HUES48 (cell line): ENCODE data around the gene SLC44A3.

Experiments
- H3K27ac ChIP-seq: one replicate; pipeline ENCODE4 v1.7.0; 2013; ENCODE audit warnings: low read depth, low read length, inconsistent platforms
- H3K27me3 ChIP-seq: 2 replicates; pipeline ENCODE4 v1.6.1; 2013; ENCODE audit warnings: mild to moderate bottlenecking, low read length; ENCODE audit not compliant: control insufficient read depth, insufficient read depth
- H3K36me3 ChIP-seq: 2 replicates; pipeline ENCODE4 v1.6.1; 2013; ENCODE audit warnings: low read length; ENCODE audit not compliant: control insufficient read depth, insufficient read depth
- H3K4me1 ChIP-seq: 2 replicates; pipeline ENCODE4 v1.6.1; 2013; ENCODE audit warnings: mild to moderate bottlenecking, low read length; ENCODE audit not compliant: control insufficient read depth, insufficient read depth
- H3K4me3 ChIP-seq: 2 replicates; pipeline ENCODE4 v1.5.1; 2013; ENCODE audit warnings: mild to moderate bottlenecking, low read depth, low read length
- H3K9ac ChIP-seq: 2 replicates; pipeline ENCODE4 v1.6.1; 2013; ENCODE audit warnings: mild to moderate bottlenecking, low read depth, low read length, moderate library complexity
- H3K9me3 ChIP-seq: 2 replicates; pipeline ENCODE4 v1.6.1; 2013; ENCODE audit warnings: low read length; ENCODE audit not compliant: control insufficient read depth, insufficient read depth

Gene SLC44A3

DNA sequence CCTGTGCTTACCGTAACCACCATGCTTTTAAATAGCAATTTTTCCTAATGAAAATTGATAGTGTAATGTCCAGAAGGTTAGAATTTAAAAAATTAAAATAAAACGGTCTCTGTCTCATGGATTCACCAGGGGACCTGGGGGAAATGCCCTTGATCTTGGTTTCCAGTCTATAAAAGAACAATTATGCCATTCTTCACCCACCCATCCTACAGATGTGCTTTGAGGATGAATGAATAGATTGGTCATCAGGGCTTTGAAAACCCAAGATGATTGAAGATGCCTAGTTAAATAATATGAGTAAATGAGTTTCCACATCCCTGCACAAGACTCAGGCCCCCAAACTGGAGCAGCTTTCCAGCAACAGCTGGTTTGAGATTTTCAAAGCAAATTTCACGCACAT is 68.0 kb downstream of the SLC44A3 start:
- Histone ChIP-seq H3K36me3 (no peaks in the 10 kb centered on the region), H3K9ac (no peak overlapping the region), H3K9me3 (no peaks in the 10 kb centered on the region), H3K27me3 (no peaks in the 10 kb centered on the region), H3K4me3 (no peak overlapping the region), H3K4me1 (peaks cover 48% of the 10 kb centered on the region), H3K27ac (peak overlapping the region; percentile 62)

DNA sequence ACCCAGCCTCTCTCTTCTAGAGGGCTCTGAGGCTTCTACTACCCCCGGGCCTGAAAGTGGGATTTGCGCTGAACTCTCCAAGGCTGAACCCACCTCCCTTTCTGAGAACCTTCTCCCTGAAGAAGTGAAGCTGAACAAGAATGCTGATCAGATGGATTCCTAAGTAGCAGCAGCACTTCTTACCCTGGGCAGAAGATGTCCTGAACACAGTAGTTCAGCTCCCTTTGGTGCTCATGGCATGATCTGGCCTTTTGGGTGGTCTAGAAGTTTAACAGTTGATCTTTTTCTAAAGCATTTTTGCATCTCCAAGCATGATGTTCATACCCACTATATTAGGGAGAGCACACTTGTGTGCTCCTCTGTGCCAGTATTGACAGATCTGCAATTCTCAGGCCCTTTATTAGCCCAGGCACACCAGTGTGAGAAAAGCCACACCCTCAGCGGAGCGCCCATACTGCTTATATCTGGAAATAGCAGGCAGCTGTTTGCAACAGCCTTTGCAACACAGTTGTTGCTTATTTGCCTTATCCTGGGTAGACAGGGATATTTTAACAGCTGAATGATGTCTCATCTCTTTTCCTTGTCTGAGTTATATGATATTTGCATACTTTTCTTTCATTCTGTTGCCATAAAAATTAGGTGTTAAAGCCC is 72.6 kb downstream of the SLC44A3 start:
- Histone ChIP-seq H3K9me3 (no peaks in the 10 kb centered on the region), H3K9ac (no peak overlapping the region), H3K27me3 (no peaks in the 10 kb centered on the region), H3K27ac (no peak overlapping the region), H3K4me1 (peaks cover 17% of the 10 kb centered on the region), H3K36me3 (peaks cover 26% of the 10 kb centered on the region), H3K4me3 (no peak overlapping the region)

DNA sequence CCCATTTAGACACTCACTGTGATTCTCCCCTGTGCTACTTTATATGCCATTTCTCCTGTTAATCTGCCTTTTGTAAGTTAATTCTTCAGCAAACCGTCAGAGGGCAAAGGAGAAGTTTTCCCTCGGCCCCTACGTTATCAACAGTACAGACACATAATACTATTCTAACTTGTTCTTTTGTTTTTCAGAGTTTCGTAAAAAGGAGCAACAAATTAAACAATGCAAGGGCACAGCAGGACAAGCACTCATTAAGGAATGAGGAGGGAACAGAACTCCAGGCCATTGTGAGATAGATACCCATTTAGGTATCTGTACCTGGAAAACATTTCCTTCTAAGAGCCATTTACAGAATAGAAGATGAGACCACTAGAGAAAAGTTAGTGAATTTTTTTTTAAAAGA is 74.5 kb downstream of the SLC44A3 start:
- peaks cover 45% of the 10 kb centered on the region for H3K36me3 ChIP-seq

DNA sequence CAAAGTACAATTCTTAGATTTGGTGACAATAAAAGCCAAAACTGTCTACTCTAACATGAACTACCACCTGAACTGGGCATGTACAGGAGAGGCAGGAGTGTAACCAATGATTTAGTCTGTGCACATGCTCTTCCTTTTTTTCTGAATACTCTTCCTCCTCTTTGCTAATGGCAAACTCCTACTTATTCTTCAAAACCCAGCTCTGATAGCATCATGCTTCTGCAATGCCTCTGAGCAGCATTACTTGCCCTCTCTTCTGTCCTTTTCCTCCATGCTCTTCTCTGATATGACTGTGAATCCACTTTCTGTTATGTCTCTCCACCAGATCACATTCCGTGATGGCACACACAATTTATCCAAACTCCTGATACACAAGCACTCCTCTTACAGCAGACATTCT is 75.4 kb downstream of the SLC44A3 start:
- H3K9me3 ChIP-seq, result no peaks in the 10 kb centered on the region
- peaks cover 54% of the 10 kb centered on the region for H3K36me3 ChIP-seq
- H3K4me1 ChIP-seq, result peaks cover 4% of the 10 kb centered on the region
- no peak overlapping the region for H3K9ac ChIP-seq
- H3K27me3 ChIP-seq, result no peaks in the 10 kb centered on the region
- no peak overlapping the region for H3K4me3 ChIP-seq
- no peak overlapping the region for H3K27ac ChIP-seq

More for the DNA sequence above, 74.5 kb downstream of the SLC44A3 start:
- Histone ChIP-seq H3K27ac (peak overlapping the region; percentile 4), H3K9ac (no peak overlapping the region), H3K4me3 (no peak overlapping the region), H3K27me3 (no peaks in the 10 kb centered on the region), H3K9me3 (no peaks in the 10 kb centered on the region), H3K4me1 (peaks cover 4% of the 10 kb centered on the region)

DNA sequence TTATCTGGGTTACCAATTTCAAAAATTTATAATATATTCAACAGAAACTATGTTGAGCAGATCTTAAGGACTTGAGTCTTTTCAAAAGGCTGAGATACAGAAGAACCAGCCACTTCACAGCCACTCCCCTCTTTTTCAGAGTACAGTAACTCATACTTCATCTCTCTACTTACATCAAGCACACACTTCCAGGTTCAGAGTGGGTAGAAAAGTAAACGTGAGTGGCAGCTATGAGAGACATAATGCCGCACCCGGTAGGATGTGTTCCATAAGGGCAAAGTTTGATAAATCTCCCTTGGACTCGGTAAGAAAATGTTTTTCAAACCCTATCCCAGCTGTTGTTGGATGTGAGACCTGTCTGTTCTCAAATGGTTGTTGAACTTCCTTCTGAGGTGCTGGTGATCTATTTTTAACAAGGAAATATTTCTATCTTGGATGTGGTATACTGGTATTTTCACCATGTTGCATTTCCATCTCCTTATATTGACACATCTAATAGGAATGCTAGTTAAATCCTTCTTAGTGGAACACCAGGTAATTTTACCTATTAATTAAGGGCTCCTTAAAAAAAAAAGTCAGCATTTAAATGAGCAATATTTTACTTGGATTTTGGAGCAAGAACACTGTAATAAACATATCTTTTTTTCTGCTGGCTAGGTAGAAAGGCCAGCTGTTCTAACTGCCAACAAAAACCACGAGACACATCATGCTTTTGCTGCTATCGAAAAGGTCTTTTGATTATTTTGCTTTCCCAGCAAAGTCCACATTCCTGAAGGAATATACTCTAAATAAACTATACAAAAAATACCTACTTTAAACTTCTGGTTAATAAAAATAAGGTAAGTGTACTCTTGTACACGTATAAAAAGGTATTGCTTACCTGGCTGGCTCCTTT is 78.6 kb downstream of the SLC44A3 start:
- peaks cover 7% of the 10 kb centered on the region for H3K4me1 ChIP-seq
- peaks cover 85% of the 10 kb centered on the region for H3K36me3 ChIP-seq
- no peak overlapping the region for H3K27ac ChIP-seq

DNA sequence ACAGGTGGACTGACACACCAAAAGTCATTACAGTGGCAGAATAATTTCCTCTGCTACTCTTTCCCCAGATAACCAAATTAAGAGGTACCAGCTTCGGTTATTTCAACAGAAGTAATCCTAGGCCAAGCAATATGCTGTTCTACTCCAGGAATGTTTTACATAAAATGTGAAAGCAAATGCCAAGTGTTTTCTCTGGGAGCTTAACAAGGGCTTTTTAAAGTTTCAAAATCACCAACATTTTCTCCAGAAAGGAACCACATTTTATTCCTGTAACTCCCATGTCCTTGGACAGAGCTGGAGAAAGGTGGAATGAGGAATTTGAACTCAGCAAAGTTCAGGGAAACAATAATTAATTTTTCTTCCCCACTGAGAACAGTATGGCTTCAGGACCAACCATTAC is 79.6 kb downstream of the SLC44A3 start:
- Histone ChIP-seq H3K4me3 (no peak overlapping the region), H3K36me3 (peaks cover 86% of the 10 kb centered on the region), H3K27me3 (no peaks in the 10 kb centered on the region), H3K27ac (no peak overlapping the region), H3K9me3 (no peaks in the 10 kb centered on the region), H3K4me1 (peaks cover 7% of the 10 kb centered on the region), H3K9ac (no peak overlapping the region)

More for the DNA sequence above, 78.6 kb downstream of the SLC44A3 start:
- Histone ChIP-seq H3K9me3 (no peaks in the 10 kb centered on the region), H3K4me3 (no peak overlapping the region), H3K27me3 (no peaks in the 10 kb centered on the region), H3K9ac (no peak overlapping the region)

DNA sequence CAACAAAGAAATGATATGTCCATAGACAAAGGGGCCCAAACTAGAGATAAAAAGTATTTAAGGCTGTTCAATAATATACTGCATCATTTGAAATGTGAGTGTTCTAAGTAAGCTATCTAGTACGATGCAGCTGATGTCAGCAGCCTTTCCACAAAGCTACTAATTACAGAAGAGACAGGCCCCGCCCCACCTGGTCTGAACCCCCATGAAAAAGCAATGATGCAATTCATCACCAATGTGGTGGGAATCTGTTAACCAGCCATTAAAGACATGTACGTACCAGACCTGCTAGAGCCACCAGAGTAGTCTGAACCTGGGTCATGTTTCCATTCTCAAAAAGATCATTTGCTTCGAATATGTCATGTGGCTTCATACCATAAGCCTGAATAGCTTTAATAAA is 81.7 kb downstream of the SLC44A3 start:
- Histone ChIP-seq H3K4me1 (peaks cover 4% of the 10 kb centered on the region; the same call in 1 of the 2 replicates), H3K27me3 (no peaks in the 10 kb centered on the region), H3K4me3 (no peak overlapping the region), H3K9ac (no peak overlapping the region), H3K9me3 (no peaks in the 10 kb centered on the region), H3K36me3 (peaks cover 69% of the 10 kb centered on the region), H3K27ac (no peak overlapping the region)

DNA sequence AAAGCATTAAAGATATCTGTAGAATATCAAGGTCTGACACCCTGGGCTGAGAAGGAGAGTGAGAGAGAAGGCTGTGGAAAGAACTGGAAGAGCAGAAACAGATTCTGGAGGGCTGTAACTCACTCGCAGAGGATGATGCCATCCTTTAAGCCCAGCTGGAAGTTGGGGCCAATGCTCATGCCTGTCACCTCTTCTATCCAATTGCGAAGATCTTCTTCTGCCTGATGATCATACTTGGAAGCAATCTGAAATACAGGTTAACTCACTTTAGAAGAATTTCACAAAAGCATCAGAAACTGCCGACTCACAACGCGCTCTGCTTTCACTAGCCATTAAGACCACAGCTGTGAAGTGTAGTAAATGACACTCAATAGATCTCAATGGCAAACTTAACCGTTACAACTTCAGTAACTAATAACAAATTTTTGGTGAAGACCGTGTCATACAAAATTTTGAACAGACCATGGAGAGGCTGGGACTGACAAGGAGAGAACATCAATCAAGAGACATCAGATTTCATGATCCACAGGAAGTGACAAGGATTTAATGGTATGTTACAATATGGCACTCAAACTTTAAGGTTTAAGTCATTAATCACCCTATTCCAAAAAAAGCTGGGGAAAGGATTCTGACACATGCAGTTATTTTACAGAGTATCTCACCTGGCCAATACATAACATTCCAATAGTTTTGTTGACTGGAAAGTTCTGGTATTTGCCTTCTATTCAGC is 83.3 kb downstream of the SLC44A3 start:
- no peaks in the 10 kb centered on the region for H3K9me3 ChIP-seq
- H3K27me3 ChIP-seq, result no peaks in the 10 kb centered on the region
- H3K27ac ChIP-seq, result peak overlapping the region; percentile 31
- H3K36me3 ChIP-seq, result peaks cover 57% of the 10 kb centered on the region
- no peak overlapping the region for H3K4me3 ChIP-seq
- H3K9ac ChIP-seq, result no peak overlapping the region
- H3K4me1 ChIP-seq, result peaks cover 8% of the 10 kb centered on the region; the same call in 1 of the 2 replicates

DNA sequence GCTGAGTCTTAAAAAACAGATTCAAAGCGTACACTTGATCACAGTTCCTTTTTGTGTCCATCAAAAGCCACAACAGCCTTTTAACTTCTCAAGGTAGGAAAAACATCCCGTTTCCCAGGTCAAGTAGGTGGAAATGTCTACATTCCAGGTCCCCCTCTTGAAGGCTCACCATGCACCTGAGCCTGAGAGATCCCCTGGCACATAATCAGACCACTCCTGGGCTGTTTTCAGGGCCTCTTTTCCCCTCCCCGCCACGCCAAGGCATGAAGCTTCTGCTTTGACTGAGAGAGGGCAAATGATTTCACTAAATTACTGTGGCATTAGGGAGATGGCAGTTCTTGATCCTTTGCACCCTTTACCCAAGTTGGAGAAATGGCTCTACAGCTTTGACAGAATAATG is 85.0 kb downstream of the SLC44A3 start:
- Histone ChIP-seq H3K4me3 (no peak overlapping the region), H3K36me3 (peaks cover 39% of the 10 kb centered on the region), H3K27me3 (no peaks in the 10 kb centered on the region), H3K27ac (no peak overlapping the region), H3K9me3 (no peaks in the 10 kb centered on the region), H3K9ac (no peak overlapping the region), H3K4me1 (peaks cover 22% of the 10 kb centered on the region)

DNA sequence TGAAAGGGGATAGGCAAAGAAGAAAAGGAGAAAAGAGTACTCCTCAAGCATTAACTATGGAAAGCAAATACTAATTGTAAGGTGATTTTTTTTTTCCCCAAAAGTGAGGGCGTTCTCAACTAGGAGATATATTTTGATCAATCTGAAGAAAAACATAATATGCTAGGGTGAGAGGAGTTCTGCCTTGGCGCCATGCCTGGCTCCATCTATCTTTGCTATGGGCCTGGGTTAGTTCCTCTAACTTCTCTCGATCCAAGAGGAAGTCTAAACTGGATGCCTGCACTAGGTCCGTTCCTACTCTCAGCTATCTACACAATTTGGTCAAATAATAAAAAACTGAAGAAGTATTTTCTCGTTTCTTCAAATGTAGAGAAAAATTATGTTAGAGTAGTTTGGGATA is 86.2 kb downstream of the SLC44A3 start:
- Histone ChIP-seq H3K27me3 (no peaks in the 10 kb centered on the region), H3K9ac (no peak overlapping the region), H3K4me1 (peaks cover 33% of the 10 kb centered on the region), H3K27ac (no peak overlapping the region), H3K4me3 (no peak overlapping the region), H3K36me3 (peaks cover 28% of the 10 kb centered on the region), H3K9me3 (no peaks in the 10 kb centered on the region)
